HEK293 (cell line): ENCODE measurements around the gene R3HDM4.
A peak's percentile ranks its signal among the peaks of the same experiment; 100 is the strongest.

Source experiments
- HOXA7 ChIP-seq: sonication (generic); formaldehyde crosslinking; IDR thresholded peaks from 2 replicates; pipeline ENCODE4 v1.8.1; 2022; ENCODE audit warnings: missing genetic modification reagents, borderline replicate concordance
- KLF16 ChIP-seq: fragments of 450-650 bp; formaldehyde crosslinking; IDR thresholded peaks from 2 replicates; pipeline ENCODE4 v1.5.1; 2017; ENCODE audit warnings: missing biosample characterization, missing genetic modification characterization
- PATZ1 ChIP-seq: fragments of 450-650 bp; formaldehyde crosslinking; IDR thresholded peaks from 2 replicates; pipeline ENCODE4 v1.5.1; 2016; ENCODE audit warnings: missing biosample characterization, missing genetic modification characterization
- PRDM1 ChIP-seq: fragments of 450-650 bp; formaldehyde crosslinking; IDR thresholded peaks from 2 replicates; pipeline ENCODE4; 2016; ENCODE audit warnings: missing biosample characterization, missing genetic modification characterization
- SCRT2 ChIP-seq: fragments of 450-650 bp; formaldehyde crosslinking; IDR thresholded peaks from 2 replicates; pipeline ENCODE4 v1.5.1; 2016; ENCODE audit warnings: missing biosample characterization, missing genetic modification characterization
- SP2 ChIP-seq: fragments of 450-650 bp; formaldehyde crosslinking; IDR thresholded peaks from 2 replicates; pipeline ENCODE4 v1.5.1; 2016; ENCODE audit warnings: missing biosample characterization, missing genetic modification characterization
- SP3 ChIP-seq: fragments of 450-650 bp; formaldehyde crosslinking; IDR thresholded peaks from 2 replicates; pipeline ENCODE4 v1.5.1; 2016; ENCODE audit warnings: missing biosample characterization, missing genetic modification characterization
- ZBTB8A ChIP-seq: fragments of 450-650 bp; formaldehyde crosslinking; IDR thresholded peaks from 2 replicates; pipeline ENCODE4 v1.5.1; 2016; ENCODE audit warnings: missing biosample characterization, missing genetic modification characterization
- ZEB2 ChIP-seq: fragments of 450-650 bp; formaldehyde crosslinking; IDR thresholded peaks from 2 replicates; pipeline ENCODE4 v1.5.1; 2016; ENCODE audit warnings: missing biosample characterization, missing genetic modification characterization
- ZFP69B ChIP-seq: fragments of 450-650 bp; formaldehyde crosslinking; IDR thresholded peaks from 2 replicates; pipeline ENCODE4 v1.5.1; 2016; ENCODE audit warnings: missing biosample characterization, missing genetic modification characterization
- ZNF132 ChIP-seq: fragments of 450-650 bp; formaldehyde crosslinking; IDR thresholded peaks from 2 replicates; pipeline ENCODE4 v1.5.1; 2017; ENCODE audit warnings: missing biosample characterization, missing genetic modification characterization, borderline replicate concordance
- ZNF155 ChIP-seq: fragments of 450-650 bp; formaldehyde crosslinking; IDR thresholded peaks from 2 replicates; pipeline ENCODE4 v1.5.1; 2016; ENCODE audit warnings: missing biosample characterization, missing genetic modification characterization
- ZNF2 ChIP-seq: fragments of 450-650 bp; formaldehyde crosslinking; IDR thresholded peaks from 2 replicates; pipeline ENCODE4 v1.5.1; 2016; ENCODE audit warnings: missing biosample characterization, missing genetic modification characterization
- ZNF221 ChIP-seq: fragments of 450-650 bp; formaldehyde crosslinking; IDR thresholded peaks from 2 replicates; pipeline ENCODE4 v1.5.1; 2017; ENCODE audit warnings: missing biosample characterization, missing genetic modification characterization, borderline replicate concordance
- ZNF239 ChIP-seq: fragments of 450-650 bp; formaldehyde crosslinking; IDR thresholded peaks from 2 replicates; pipeline ENCODE4 v1.5.1; 2016; ENCODE audit warnings: missing biosample characterization, missing genetic modification characterization
- ZNF280C ChIP-seq: fragments of 450-650 bp; formaldehyde crosslinking; IDR thresholded peaks from 2 replicates; pipeline ENCODE4 v1.5.1; 2016; ENCODE audit warnings: missing biosample characterization, missing genetic modification characterization
- ZNF302 ChIP-seq: fragments of 450-650 bp; formaldehyde crosslinking; IDR thresholded peaks from 2 replicates; pipeline ENCODE4 v1.5.1; 2016; ENCODE audit warnings: missing biosample characterization, missing genetic modification characterization, low read depth
- ZNF341 ChIP-seq: fragments of 450-650 bp; formaldehyde crosslinking; IDR thresholded peaks from 2 replicates; pipeline ENCODE4; 2016; ENCODE audit warnings: low read depth, missing biosample characterization, missing genetic modification characterization
- ZNF768 ChIP-seq: fragments of 450-650 bp; formaldehyde crosslinking; IDR thresholded peaks from 2 replicates; pipeline ENCODE4 v1.5.1; 2018; ENCODE audit warnings: missing biosample characterization, mild to moderate bottlenecking, missing genetic modification characterization
- TF ChIP-seq, protein P1 (sequence below): fragments of 450-650 bp; formaldehyde crosslinking; IDR thresholded peaks from 2 replicates; pipeline ENCODE4 v1.5.1; 2016; ENCODE audit warnings: missing biosample characterization, missing genetic modification characterization
- TF ChIP-seq, protein P2 (sequence below): fragments of 450-650 bp; formaldehyde crosslinking; IDR thresholded peaks from 2 replicates; pipeline ENCODE4 v1.5.1; 2016; ENCODE audit warnings: missing biosample characterization, missing genetic modification characterization
- TF ChIP-seq, protein P3 (sequence below): fragments of 450-650 bp; IDR thresholded peaks from 2 replicates; pipeline ENCODE4 v1.5.1; 2018; ENCODE audit warnings: missing biosample characterization, missing genetic modification characterization
- TF ChIP-seq, protein P4 (sequence below): fragments of 450-650 bp; formaldehyde crosslinking; conservative IDR thresholded peaks from 2 replicates; pipeline ENCODE4 v1.5.1; 2016; ENCODE audit warnings: low read depth, missing biosample characterization, missing genetic modification characterization

Gene R3HDM4

GRCh38 chr19:920051-920864 lies 7.2 kb upstream of the R3HDM4 start (continued):
- TF ChIP-seq, protein P1, sequence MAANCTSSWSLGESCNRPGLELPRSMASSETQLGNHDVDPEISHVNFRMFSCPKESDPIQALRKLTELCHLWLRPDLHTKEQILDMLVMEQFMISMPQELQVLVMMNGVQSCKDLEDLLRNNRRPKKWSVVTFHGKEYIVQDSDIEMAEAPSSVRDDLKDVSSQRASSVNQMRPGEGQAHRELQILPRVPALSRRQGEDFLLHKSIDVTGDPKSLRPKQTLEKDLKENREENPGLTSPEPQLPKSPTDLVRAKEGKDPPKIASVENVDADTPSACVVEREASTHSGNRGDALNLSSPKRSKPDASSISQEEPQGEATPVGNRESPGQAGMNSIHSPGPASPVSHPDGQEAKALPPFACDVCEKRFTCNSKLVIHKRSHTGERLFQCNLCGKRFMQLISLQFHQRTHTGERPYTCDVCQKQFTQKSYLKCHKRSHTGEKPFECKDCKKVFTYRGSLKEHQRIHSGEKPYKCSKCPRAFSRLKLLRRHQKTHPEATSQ = no peak
- TF ChIP-seq PRDM1 (tag by site-specific recombination) (no peak), ZNF280C (tag by site-specific recombination) (no peak), ZFP69B (peak; percentile 84), ZNF155 (no peak), SP3 (tag by site-specific recombination) (peak; percentile 49), HOXA7 (no peak), ZNF302 (no peak), KLF16 (0 out of 2 replicates have a peak, but pooled peaks have one; percentile 33), SCRT2 (tag by site-specific recombination) (no peak), ZNF132 (no peak), ZNF221 (no peak), ZNF2 (tag by site-specific recombination) (no peak), ZNF239 (tag by site-specific recombination) (no peak), ZNF768 (0 out of 2 replicates have a peak, but pooled peaks have one; percentile 17), SP2 (peak; percentile 56), PATZ1 (tag by site-specific recombination) (peak; percentile 66), ZEB2 (tag by site-specific recombination) (no peak), ZNF341 (tag by site-specific recombination) (peak; percentile 65), ZBTB8A (peak; percentile 83)
- TF ChIP-seq, protein P2, sequence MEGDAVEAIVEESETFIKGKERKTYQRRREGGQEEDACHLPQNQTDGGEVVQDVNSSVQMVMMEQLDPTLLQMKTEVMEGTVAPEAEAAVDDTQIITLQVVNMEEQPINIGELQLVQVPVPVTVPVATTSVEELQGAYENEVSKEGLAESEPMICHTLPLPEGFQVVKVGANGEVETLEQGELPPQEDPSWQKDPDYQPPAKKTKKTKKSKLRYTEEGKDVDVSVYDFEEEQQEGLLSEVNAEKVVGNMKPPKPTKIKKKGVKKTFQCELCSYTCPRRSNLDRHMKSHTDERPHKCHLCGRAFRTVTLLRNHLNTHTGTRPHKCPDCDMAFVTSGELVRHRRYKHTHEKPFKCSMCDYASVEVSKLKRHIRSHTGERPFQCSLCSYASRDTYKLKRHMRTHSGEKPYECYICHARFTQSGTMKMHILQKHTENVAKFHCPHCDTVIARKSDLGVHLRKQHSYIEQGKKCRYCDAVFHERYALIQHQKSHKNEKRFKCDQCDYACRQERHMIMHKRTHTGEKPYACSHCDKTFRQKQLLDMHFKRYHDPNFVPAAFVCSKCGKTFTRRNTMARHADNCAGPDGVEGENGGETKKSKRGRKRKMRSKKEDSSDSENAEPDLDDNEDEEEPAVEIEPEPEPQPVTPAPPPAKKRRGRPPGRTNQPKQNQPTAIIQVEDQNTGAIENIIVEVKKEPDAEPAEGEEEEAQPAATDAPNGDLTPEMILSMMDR (tag by site-specific recombination) = peak; percentile 40
- TF ChIP-seq, protein P3, sequence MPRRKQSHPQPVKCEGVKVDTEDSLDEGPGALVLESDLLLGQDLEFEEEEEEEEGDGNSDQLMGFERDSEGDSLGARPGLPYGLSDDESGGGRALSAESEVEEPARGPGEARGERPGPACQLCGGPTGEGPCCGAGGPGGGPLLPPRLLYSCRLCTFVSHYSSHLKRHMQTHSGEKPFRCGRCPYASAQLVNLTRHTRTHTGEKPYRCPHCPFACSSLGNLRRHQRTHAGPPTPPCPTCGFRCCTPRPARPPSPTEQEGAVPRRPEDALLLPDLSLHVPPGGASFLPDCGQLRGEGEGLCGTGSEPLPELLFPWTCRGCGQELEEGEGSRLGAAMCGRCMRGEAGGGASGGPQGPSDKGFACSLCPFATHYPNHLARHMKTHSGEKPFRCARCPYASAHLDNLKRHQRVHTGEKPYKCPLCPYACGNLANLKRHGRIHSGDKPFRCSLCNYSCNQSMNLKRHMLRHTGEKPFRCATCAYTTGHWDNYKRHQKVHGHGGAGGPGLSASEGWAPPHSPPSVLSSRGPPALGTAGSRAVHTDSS = no peak
- TF ChIP-seq, protein P4, sequence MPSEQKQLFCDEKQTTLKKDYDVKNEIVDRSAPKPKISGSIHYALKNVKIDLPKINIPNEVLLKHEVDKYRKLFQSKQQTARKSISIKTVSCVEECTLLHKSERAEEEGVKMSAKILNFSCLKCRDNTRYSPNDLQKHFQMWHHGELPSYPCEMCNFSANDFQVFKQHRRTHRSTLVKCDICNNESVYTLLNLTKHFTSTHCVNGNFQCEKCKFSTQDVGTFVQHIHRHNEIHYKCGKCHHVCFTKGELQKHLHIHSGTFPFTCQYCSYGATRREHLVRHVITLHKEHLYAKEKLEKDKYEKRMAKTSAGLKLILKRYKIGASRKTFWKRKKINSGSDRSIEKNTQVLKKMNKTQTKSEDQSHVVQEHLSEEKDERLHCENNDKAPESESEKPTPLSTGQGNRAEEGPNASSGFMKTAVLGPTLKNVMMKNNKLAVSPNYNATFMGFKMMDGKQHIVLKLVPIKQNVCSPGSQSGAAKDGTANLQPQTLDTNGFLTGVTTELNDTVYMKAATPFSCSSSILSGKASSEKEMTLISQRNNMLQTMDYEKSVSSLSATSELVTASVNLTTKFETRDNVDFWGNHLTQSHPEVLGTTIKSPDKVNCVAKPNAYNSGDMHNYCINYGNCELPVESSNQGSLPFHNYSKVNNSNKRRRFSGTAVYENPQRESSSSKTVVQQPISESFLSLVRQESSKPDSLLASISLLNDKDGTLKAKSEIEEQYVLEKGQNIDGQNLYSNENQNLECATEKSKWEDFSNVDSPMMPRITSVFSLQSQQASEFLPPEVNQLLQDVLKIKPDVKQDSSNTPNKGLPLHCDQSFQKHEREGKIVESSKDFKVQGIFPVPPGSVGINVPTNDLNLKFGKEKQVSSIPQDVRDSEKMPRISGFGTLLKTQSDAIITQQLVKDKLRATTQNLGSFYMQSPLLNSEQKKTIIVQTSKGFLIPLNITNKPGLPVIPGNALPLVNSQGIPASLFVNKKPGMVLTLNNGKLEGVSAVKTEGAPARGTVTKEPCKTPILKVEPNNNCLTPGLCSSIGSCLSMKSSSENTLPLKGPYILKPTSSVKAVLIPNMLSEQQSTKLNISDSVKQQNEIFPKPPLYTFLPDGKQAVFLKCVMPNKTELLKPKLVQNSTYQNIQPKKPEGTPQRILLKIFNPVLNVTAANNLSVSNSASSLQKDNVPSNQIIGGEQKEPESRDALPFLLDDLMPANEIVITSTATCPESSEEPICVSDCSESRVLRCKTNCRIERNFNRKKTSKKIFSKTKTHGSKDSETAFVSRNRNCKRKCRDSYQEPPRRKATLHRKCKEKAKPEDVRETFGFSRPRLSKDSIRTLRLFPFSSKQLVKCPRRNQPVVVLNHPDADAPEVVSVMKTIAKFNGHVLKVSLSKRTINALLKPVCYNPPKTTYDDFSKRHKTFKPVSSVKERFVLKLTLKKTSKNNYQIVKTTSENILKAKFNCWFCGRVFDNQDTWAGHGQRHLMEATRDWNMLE (tag by site-specific recombination) = no peak
